ENCODE results near the gene AKNAD1.

DNA sequence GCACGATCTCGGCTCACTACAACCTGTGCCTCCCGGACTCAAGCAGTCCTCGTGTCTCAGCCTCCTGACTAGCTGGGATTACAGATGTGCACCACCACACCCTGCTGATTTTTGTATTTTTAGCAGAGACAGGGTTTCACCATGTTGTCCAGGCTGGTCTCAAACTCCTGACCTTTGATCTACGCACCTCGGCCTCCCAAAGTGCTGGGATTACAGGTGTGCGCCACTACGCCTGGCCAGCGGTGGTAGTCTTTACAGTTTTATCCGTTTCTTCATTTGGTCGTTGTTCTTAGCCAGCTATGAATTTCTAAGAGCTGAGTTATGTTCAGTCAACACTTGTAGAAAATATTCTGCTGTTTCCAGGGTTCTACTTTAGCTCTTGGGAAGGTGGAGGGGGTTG lies 53.3 kb downstream of the AKNAD1 start:
- TF ChIP-seq RAD21 (conservative IDR thresholded peaks at IDR 0.05) (no peak), POLR2AphosphoS5 (IDR thresholded peaks at IDR 0.05) (no peak), SMC3 (conservative IDR thresholded peaks at IDR 0.05; ENCODE audit: poor library complexity) (no peak), EZH2 (IDR thresholded peaks at IDR 0.05; ENCODE audit: borderline replicate concordance, insufficient read depth, low read length, poor library complexity, severe bottlenecking) (no peak)
- TF ChIP-seq, protein P1, sequence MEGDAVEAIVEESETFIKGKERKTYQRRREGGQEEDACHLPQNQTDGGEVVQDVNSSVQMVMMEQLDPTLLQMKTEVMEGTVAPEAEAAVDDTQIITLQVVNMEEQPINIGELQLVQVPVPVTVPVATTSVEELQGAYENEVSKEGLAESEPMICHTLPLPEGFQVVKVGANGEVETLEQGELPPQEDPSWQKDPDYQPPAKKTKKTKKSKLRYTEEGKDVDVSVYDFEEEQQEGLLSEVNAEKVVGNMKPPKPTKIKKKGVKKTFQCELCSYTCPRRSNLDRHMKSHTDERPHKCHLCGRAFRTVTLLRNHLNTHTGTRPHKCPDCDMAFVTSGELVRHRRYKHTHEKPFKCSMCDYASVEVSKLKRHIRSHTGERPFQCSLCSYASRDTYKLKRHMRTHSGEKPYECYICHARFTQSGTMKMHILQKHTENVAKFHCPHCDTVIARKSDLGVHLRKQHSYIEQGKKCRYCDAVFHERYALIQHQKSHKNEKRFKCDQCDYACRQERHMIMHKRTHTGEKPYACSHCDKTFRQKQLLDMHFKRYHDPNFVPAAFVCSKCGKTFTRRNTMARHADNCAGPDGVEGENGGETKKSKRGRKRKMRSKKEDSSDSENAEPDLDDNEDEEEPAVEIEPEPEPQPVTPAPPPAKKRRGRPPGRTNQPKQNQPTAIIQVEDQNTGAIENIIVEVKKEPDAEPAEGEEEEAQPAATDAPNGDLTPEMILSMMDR (IDR thresholded peaks at IDR 0.05; ENCODE audit: poor library complexity, severe bottlenecking) = no peak
